ENCODE data around the gene CTBP2.

GRCh38 chr10:125171402-125172306 is 11.3 kb upstream of the CTBP2 start:
- no peak for TF ChIP-seq CTCF (IDR thresholded peaks at IDR 0.05)
- TF ChIP-seq POLR2AphosphoS5 (IDR thresholded peaks at IDR 0.05), result no peak
